SK-N-MC (cell line): ENCODE data around the gene ERCC4.

Source experiments
- EZH2 ChIP-seq: fragments of 200-600 bp; sonication (generic); IDR thresholded peaks from one replicate; pipeline ENCODE4 v1.6.1; 2017; ENCODE audit warnings: antibody characterized with exemption
- FOXP2 ChIP-seq: optimal IDR thresholded peaks from 2 replicates; pipeline ENCODE3; 2011; ENCODE audit warnings: mild to moderate bottlenecking, moderate library complexity; ENCODE audit not compliant: insufficient read depth; ENCODE audit errors: extremely low read length, control extremely low read depth
- POLR2AphosphoS5 ChIP-seq: IDR thresholded peaks from 2 replicates; pipeline ENCODE4 v1.6.1; 2012; ENCODE audit warnings: mild to moderate bottlenecking, low read depth, low read length, borderline replicate concordance

GRCh38 chr16:13896543-13897182, 23.3 kb upstream of the ERCC4 start:
- no peak for TF ChIP-seq POLR2AphosphoS5
- TF ChIP-seq EZH2, result no peak
- TF ChIP-seq FOXP2, result no peak
